NCI-H2196 (cell line): ENCODE data around the gene GRIPAP1.

Source experiments
- DNase-seq: peaks from one replicate; lab custom pipeline; 2025; ENCODE audit not compliant: unreplicated experiment; lab: John Stamatoyannopoulos, UW

Gene GRIPAP1

DNA sequence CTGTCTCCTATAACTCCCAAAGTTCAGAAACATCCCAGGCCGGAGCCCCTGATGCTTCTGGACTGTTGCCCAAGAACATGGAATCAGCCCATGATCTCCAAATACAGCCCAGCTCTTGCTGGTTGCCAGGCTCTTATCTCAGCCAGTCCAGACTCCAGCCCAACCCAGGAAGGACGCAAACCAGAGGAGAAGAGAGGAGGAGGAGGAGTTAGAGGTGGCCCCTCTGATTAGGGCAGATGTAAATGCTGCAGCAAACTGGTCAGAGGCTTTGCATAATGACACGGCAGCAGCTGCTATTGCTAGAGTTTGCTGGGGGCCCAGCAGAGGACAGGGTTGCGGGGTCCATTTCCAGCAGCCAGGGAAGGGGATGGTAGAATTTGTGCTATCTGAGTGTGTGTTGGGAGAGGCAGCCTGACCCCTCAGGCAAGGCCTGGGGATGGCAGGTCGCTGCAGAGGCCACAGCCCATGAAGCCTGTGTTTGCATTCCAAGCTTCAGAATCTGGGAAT is 40.4 kb downstream of the GRIPAP1 start:
- DNase-seq = no peak

DNA sequence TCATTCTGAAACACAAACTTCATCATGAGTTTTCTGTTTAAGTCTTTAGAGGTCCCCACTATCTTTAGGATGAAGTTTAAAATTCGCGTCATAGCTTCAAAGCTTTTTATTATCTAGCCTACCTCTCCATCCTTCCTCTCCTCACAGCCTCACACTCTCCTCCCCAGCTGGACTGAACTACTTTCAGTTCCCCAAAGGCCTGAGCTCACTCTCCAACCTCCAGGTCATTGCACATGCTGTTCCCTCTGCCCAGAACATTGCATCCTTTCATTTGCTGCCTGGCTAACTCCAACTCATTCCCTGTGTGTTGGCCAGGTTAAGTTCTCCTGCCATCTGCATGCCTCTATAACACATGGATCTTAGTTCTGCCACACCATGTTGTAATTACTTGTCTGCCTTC is 41.8 kb downstream of the GRIPAP1 start:
- no peak for DNase-seq

GRCh38 chrX:48958635-48959094 is 43.4 kb downstream of the GRIPAP1 start:
- DNase-seq = no peak

GRCh38 chrX:48957827-48958634 is 44.0 kb downstream of the GRIPAP1 start:
- DNase-seq = peak; percentile 90

GRCh38 chrX:48957477-48957826 is 44.6 kb downstream of the GRIPAP1 start, which contains the start of gene OTUD5:
TSS of gene OTUD5 (minus strand) at chrX:48957607. CDS start at chrX:48957570, 37 bp downstream.
- DNase-seq = peak; percentile 62

DNA sequence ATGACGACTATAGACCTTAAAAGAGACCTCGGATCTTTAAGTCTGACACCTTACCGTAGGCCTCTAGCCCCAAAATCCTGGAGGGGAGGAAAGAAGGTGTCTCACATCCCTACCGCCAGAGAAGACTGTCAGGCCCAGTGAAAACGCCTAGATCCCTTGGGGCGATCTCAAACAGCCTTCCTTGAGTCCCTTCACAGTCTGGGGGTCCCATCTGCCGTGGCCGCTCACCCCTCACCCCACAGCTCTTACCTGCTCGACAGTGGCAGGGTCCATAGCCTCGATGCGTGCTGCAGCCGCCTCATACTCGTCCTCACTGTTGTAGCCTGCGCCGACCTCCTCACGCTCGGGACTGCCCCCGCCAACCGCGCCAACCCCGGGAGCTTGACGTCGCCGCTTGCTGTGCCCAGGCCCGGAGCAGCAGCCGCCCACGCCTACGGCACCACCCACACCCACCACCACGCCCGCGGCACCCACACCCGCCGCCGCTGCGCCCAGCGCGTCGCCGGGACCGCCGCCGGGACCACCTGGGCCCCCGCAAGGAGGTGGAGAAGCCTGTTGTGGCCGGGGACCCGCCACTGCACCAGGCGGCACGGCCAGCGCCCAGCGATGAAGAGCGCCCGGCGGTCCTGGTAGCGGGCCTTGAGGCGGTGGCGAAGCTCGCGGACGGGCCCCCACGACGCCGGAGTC is 45.2 kb downstream of the GRIPAP1 start:
- no peak for DNase-seq

DNA sequence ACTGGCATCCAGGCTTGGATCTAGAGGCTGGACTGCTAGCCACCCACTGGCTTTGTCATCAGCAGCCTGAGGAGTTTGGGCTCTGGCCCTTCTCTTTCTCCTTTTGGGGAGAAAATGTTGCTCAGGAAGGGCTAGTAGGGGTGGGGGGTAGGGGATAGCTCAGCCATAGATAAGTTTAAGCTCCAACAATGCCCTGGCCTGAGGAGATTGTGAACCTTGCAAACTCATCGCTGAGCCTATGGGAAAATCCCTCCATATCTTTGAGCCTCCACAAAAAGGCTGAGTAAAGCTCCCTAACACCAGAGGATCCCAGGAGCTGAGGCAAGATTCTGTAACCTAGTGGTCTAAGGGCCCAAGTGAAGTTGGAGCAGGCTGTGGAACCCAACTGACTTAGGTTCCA is 53.5 kb downstream of the GRIPAP1 start:
- DNase-seq = no peak

- peak; percentile 29 for DNase-seq
These were observed 56.3 kb downstream of the GRIPAP1 start for GRCh38 chrX:48945517-48946348.

GRCh38 chrX:48942895-48943294 is 59.2 kb downstream of the GRIPAP1 start:
- DNase-seq = no peak

GRCh38 chrX:48940404-48940955 is 61.6 kb downstream of the GRIPAP1 start:
- DNase-seq = no peak

GRCh38 chrX:48939524-48940228 is 62.4 kb downstream of the GRIPAP1 start:
- no peak for DNase-seq

GRCh38 chrX:48938721-48939425 is 63.2 kb downstream of the GRIPAP1 start:
- DNase-seq = no peak

GRCh38 chrX:48937054-48937907 is 64.8 kb downstream of the GRIPAP1 start:
- DNase-seq = no peak

GRCh38 chrX:48936429-48937053 is 65.5 kb downstream of the GRIPAP1 start:
- DNase-seq = no peak

DNA sequence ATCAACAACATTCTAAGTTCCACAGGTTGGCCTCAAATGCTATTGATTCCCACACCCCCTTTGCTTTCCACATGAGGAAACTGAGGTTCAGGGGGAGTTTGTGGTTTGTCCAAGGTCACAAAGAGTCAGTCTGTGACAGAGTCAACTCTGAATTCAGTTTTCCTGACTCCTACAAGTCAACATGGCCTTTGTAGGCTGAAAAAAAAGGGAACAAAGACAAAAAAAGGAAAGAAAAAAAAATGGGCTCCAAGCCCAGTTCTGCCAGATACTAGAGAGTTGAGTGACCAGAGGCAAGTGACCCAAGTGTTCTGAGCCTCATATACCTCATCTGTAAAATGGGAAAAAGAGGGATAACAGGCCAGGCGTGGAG is 66.8 kb downstream of the GRIPAP1 start:
- no peak for DNase-seq

- no peak for DNase-seq
These were observed 67.3 kb downstream of the GRIPAP1 start for GRCh38 chrX:48934581-48935300.

DNA sequence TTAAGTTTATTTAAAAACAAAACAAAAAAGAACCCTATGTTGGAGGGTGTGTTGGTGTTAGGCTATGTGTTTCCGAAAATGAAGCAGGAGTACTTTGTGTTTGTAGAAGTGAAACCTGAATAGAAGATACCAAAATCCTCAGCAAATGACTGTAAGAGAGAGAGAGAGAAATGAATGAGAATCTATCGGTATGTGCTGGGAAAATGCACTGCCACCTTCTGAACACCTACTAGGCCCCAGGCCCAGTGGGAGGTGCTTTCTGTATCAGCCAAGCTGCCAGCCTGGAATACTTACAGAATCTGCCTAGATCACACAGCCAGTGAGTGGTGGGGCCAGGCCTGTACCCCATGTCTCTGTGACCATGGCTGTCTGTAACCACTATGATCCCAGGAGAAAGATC is 68.3 kb downstream of the GRIPAP1 start:
- no peak for DNase-seq
